NB4 (cell line): ENCODE data around the gene PRSS38.

ENCODE experiments used
- DNase-seq: peaks from one replicate; pipeline ENCODE4 v3.0.0; 2010; ENCODE audit warnings: low read depth
- H3K4me3 ChIP-seq: one replicate; pipeline ENCODE4 v1.5.1; 2011; ENCODE audit warnings: mild to moderate bottlenecking, low read depth, low read length, moderate library complexity
- CTCF ChIP-seq: IDR thresholded peaks from one replicate; pipeline ENCODE4 v1.5.1; 2012; ENCODE audit warnings: low read depth, low read length
- MAX ChIP-seq: IDR thresholded peaks from 2 replicates; pipeline ENCODE4 v1.6.1; 2011; ENCODE audit warnings: low read depth, low read length
- MYC ChIP-seq: IDR thresholded peaks from 2 replicates; pipeline ENCODE4 v1.6.1; 2011; ENCODE audit warnings: low read depth, low read length
- POLR2A ChIP-seq: IDR thresholded peaks from 2 replicates; pipeline ENCODE4 v1.6.1; 2011; ENCODE audit warnings: mild to moderate bottlenecking; ENCODE audit not compliant: insufficient read length; ENCODE audit errors: extremely low read depth

PRSS38 gene

GRCh38 chr1:227893949-227894721 is 78.7 kb downstream of the PRSS38 start:
- no peak overlapping the region for H3K4me3 ChIP-seq
- TF ChIP-seq MAX (no peak), POLR2A (no peak), MYC (no peak), CTCF (no peak)
- no peak for DNase-seq

DNA sequence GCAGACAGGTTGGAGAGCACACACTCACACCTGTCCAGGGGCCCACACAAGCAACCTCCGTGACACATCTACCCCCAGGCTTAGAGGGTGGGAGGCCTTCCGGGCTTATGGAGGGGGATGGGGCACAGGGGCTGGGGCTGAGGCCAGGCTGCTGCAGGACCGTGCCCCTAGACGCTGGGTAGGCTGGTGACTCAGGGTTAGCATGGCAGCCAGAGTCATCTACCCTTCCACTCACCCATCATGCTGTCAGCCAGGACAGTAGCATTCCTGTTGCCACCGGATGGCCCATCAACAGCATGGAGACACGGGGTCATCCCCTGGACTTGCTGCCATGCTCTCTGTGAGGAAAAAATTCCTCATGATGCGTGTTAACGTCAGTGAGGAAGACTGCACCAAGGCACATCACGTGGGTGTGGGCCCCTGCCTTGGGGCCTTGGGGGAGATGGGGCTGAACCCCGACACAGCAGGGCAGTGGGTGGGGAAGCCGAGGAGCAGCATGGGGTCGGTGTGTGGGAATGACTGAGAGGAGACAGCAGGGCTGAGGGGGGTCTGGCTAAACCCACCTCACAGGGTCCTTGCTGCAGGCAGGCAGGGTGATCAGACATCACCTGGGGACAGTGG is 79.5 kb downstream of the PRSS38 start:
- no peak overlapping the region for H3K4me3 ChIP-seq
- no peak for DNase-seq
- TF ChIP-seq MYC (no peak), CTCF (no peak), POLR2A (no peak), MAX (no peak)
